Keratinocyte (primary cell): ENCODE measurements around the gene MGP. TPM values are rescaled to one million over a fixed set of nuclear protein-coding genes. Genes with fewer than 3 reads are reported as not detected.

Source experiments
- DNase-seq: peaks from one replicate; pipeline ENCODE4 v3.0.0-alpha.2; 2011; ENCODE audit warnings: low read depth, missing footprints, low spot score
- FAIRE-seq: peaks from 2 replicates; lab custom pipeline; 2011; peaks lifted over from hg19 to GRCh38; lab: Jason Lieb, UNC
- H2AFZ ChIP-seq: 2 replicates; pipeline ENCODE4 v1.6.0; 2012; ENCODE audit warnings: low read length, control low read depth, inconsistent platforms; ENCODE audit not compliant: control insufficient read depth
- H3K27ac ChIP-seq: 2 replicates; pipeline ENCODE4 v1.5.1; 2011; ENCODE audit warnings: low read length; ENCODE audit not compliant: control insufficient read depth, insufficient read depth
- H3K27me3 ChIP-seq: 3 replicates; pipeline ENCODE4 v1.6.0; 2011; ENCODE audit warnings: low read length; ENCODE audit not compliant: control insufficient read depth, insufficient read depth; ENCODE audit errors: extremely low read depth
- H3K36me3 ChIP-seq, 2 experiments: 2 replicates in 1 of 2; 3 replicates in 1 of 2; pipeline ENCODE4 v1.5.1; 2011; ENCODE audit warnings: low read length in 2 of 2, mild to moderate bottlenecking in 1 of 2; ENCODE audit not compliant: control insufficient read depth in 2 of 2, insufficient read depth in 2 of 2; ENCODE audit errors: extremely low read depth in 1 of 2
- H3K4me1 ChIP-seq: 3 replicates; pipeline ENCODE4 v1.5.1; 2011; ENCODE audit warnings: low read length; ENCODE audit not compliant: control insufficient read depth, insufficient read depth; ENCODE audit errors: extremely low read depth
- H3K4me2 ChIP-seq: 3 replicates; pipeline ENCODE4 v1.6.0; 2011; ENCODE audit warnings: low read depth, low read length; ENCODE audit not compliant: control insufficient read depth, insufficient read depth; ENCODE audit errors: extremely low read depth
- H3K4me3 ChIP-seq, 3 experiments: fragments of 200-600 bp in 1 of 3; sonication (generic) in 1 of 3; 2 replicates in 2 of 3; 3 replicates in 1 of 3; pipeline ENCODE4 v1.5.1; 2011 to 2016; ENCODE audit warnings: low read length in 3 of 3, mild to moderate bottlenecking in 3 of 3, control low read depth in 2 of 3, inconsistent platforms in 1 of 3, low read depth in 1 of 3, mixed read lengths in 1 of 3, mixed run types in 1 of 3, moderate library complexity in 1 of 3; ENCODE audit not compliant: control insufficient read depth in 2 of 3, insufficient read depth in 2 of 3; ENCODE audit errors: extremely low read depth in 1 of 3
- H3K79me2 ChIP-seq: 2 replicates; pipeline ENCODE4 v1.6.0; 2012; ENCODE audit warnings: low read length; ENCODE audit not compliant: control insufficient read depth, insufficient read depth
- H3K9ac ChIP-seq: 3 replicates; pipeline ENCODE4 v1.6.0; 2011; ENCODE audit warnings: low read length; ENCODE audit not compliant: control insufficient read depth, insufficient read depth; ENCODE audit errors: extremely low read depth
- H3K9me1 ChIP-seq: 3 replicates; pipeline ENCODE4 v1.6.0; 2011; ENCODE audit warnings: low read length; ENCODE audit not compliant: control insufficient read depth, insufficient read depth; ENCODE audit errors: extremely low read depth
- H3K9me3 ChIP-seq: 2 replicates; pipeline ENCODE4 v1.5.1; 2012; ENCODE audit warnings: low read depth, low read length; ENCODE audit not compliant: control insufficient read depth
- H4K20me1 ChIP-seq: 3 replicates; pipeline ENCODE4 v1.6.0; 2011; ENCODE audit warnings: low read length; ENCODE audit not compliant: control insufficient read depth, insufficient read depth; ENCODE audit errors: extremely low read depth
- CTCF ChIP-seq, 3 experiments: IDR thresholded peaks in 1 of 3; conservative IDR thresholded peaks in 1 of 3; optimal IDR thresholded peaks in 1 of 3; 2 replicates in 2 of 3; 3 replicates in 1 of 3; pipeline versions ENCODE3 to v1.5.1; 2011; ENCODE audit warnings: low read length in 3 of 3, mild to moderate bottlenecking in 3 of 3, moderate library complexity in 2 of 3, control low read depth in 1 of 3, inconsistent platforms in 1 of 3; ENCODE audit not compliant: insufficient read depth in 2 of 3; ENCODE audit errors: extremely low read depth in 1 of 3
- EZH2 ChIP-seq: IDR thresholded peaks from one replicate; pipeline ENCODE4 v1.6.1; 2012; ENCODE audit warnings: inconsistent platforms, mild to moderate bottlenecking, low read length, moderate library complexity
- dilution Hi-C: fragments of 300-500 bp; cut with MboI; formaldehyde crosslinking; loops from one replicate; pipeline ENCODE4 v1.7.0; 2020; ENCODE audit warnings: low sequenced_read_pairs; ENCODE audit not compliant: extremely low pct_ligation_motif_present
- polyA plus RNA-seq, 5 experiments: library from polyadenylated mRNA; depleted of rRNA in 3 of 5; stranded (reverse) in 3 of 5; stranded (forward) in 1 of 5; unstranded in 1 of 5; fragments of >200 nt; gene quantifications; 1 replicate in 1 of 5; 2 replicates in 3 of 5; 3 replicates in 1 of 5; pipeline versions ENCODE4 v1.2.1 to v1.2.3, GENCODE V29; 2011 to 2012; ENCODE audit warnings: missing spikeins in 2 of 5, low read depth in 1 of 5, low replicate concordance in 1 of 5

The MGP gene
- polyA plus RNA-seq, 1 donor (not counting 4 experiments of a cell fraction or from before 2014, with no cell fraction given): 0.24 TPM

GRCh38 chr12:14913381-14913781, 27.7 kb upstream of the MGP start:
- Histone ChIP-seq H4K20me1 (no peaks in the 10 kb centered on the region), H3K27ac (peak overlapping the region; percentile 47), H3K4me2 (peak overlapping the region; percentile 25), H2AFZ (peak overlapping the region; percentile 22), H3K27me3 (no peaks in the 10 kb centered on the region), H3K36me3 (no peaks in the 10 kb centered on the region), H3K4me3 (no peak overlapping the region), H3K9me1 (no peaks in the 10 kb centered on the region), H3K79me2 (no peaks in the 10 kb centered on the region), H3K9ac (no peak overlapping the region), H3K9me3 (no peaks in the 10 kb centered on the region), H3K4me1 (peaks cover 34% of the 10 kb centered on the region)
- peak; percentile 38 for DNase-seq
- FAIRE-seq: peak; percentile 100
- TF ChIP-seq EZH2 (no peak), CTCF (optimal IDR thresholded peaks at IDR 0.05 in 1 of 3, IDR thresholded peaks at IDR 0.05 in 1 of 3, conservative IDR thresholded peaks at IDR 0.05 in 1 of 3; ENCODE audit: extremely low read depth in 1 of 3, insufficient read depth in 2 of 3, low read length in 3 of 3) (no peak)
- dilution Hi-C loops: no loop called here

DNA sequence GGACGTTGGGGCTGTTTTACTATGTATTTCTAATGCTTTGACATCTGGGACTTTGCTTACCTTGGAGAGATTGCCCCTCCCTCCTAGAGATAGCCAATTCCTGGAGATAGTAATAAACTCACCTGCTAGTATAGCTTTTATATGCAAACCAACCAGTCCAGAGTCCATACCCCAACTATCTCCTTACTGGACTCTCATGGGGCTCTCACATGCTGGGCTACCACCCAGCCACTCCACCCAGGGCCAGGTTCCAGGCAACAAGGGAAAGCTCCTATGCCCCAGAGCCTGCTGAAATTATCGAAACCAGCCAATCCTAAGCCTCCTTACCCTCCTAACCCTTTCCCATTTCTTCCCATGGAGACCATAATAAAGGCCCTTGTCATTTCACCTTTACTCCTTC, 25.5 kb upstream of the MGP start:
- Histone ChIP-seq H3K36me3 (no peaks in the 10 kb centered on the region), H3K4me3 (no peak overlapping the region), H2AFZ (no peak overlapping the region), H4K20me1 (no peaks in the 10 kb centered on the region), H3K79me2 (no peaks in the 10 kb centered on the region), H3K9me3 (no peaks in the 10 kb centered on the region), H3K27ac (peak overlapping the region; percentile 65), H3K4me2 (peak overlapping the region; percentile 51), H3K9me1 (no peaks in the 10 kb centered on the region), H3K27me3 (no peaks in the 10 kb centered on the region), H3K4me1 (peaks cover 34% of the 10 kb centered on the region), H3K9ac (peak overlapping the region; percentile 46)
- FAIRE-seq (peak; percentile 39), DNase-seq (no peak)
- dilution Hi-C loops: no loop called here
- TF ChIP-seq CTCF (optimal IDR thresholded peaks at IDR 0.05 in 1 of 3, IDR thresholded peaks at IDR 0.05 in 1 of 3, conservative IDR thresholded peaks at IDR 0.05 in 1 of 3; ENCODE audit: extremely low read depth in 1 of 3, insufficient read depth in 2 of 3, low read length in 3 of 3): no peak
- no peak for TF ChIP-seq EZH2
